ENCODE data around the gene ETHE1.

The ETHE1 gene

DNA sequence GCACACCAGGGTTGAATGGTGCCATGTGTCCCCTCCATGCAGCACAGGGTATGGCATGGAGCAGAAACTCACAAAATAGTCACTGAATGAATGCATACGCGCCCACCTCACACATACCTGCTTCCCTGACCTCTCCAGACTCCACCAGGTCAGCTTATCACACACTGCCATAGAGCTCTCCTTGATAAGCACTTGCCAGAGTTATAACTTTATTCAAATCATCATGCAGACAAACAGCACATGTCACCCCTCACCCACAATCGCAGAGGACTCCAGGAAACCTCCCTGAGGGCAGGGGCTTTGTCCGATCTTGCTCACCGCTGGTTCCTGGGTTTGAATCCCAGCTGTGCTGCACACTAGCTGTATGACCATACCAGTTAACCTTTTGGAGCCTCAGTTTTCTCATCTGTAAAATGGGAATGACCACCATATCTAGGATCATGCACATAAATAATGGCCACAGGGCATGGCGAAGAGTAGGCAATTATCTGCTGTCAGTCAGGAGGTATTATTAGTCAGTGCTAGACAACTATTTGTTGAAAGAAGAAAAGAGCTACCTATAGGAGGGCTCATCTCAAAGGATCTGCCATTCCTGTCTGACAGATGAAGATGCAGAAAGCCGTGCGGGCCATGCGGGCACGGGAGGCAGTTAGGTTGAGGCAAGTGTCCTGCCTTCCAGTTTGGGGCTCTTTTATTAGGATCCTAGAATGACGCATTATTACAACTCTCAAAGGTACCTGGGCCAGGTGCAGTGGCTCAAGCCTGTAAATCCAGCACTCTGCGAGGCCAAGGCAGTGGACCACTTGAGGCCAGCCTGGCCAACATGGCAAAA is 34.4 kb upstream of the ETHE1 start:
- DNase-seq (ENCODE audit: low read depth): no peak
- H3K4me3 ChIP-seq (replicated peaks; ENCODE audit: low read depth, low read length): no peak overlapping the region
- TF ChIP-seq, protein P1, sequence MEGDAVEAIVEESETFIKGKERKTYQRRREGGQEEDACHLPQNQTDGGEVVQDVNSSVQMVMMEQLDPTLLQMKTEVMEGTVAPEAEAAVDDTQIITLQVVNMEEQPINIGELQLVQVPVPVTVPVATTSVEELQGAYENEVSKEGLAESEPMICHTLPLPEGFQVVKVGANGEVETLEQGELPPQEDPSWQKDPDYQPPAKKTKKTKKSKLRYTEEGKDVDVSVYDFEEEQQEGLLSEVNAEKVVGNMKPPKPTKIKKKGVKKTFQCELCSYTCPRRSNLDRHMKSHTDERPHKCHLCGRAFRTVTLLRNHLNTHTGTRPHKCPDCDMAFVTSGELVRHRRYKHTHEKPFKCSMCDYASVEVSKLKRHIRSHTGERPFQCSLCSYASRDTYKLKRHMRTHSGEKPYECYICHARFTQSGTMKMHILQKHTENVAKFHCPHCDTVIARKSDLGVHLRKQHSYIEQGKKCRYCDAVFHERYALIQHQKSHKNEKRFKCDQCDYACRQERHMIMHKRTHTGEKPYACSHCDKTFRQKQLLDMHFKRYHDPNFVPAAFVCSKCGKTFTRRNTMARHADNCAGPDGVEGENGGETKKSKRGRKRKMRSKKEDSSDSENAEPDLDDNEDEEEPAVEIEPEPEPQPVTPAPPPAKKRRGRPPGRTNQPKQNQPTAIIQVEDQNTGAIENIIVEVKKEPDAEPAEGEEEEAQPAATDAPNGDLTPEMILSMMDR (IDR thresholded peaks at IDR 0.05; ENCODE audit: low read length, missing control alignments): no peak

DNA sequence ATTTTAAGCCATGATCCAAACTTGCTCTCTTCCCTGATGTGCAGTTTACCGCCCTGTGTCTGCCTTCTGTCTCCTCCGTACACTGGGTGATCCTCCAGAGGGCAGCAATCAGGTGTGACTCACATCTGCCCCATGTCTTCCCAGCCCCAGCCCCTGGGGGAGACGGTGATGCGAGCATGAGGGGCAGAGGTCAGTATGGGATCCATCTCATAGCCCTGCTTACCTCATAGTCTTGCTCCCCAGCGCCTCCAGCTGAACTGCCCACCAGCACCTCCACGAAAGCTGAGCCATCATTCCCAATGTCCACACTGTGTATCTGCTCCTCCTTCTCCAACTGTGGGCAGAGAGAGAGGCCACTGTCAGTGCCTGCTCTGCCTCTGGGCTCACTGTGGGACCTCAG is 33.7 kb upstream of the ETHE1 start:
- no peak for DNase-seq (ENCODE audit: low read depth)
- TF ChIP-seq, protein P1 (IDR thresholded peaks at IDR 0.05; ENCODE audit: low read length, missing control alignments): no peak
- H3K4me3 ChIP-seq (replicated peaks; ENCODE audit: low read depth, low read length): no peak overlapping the region

DNA sequence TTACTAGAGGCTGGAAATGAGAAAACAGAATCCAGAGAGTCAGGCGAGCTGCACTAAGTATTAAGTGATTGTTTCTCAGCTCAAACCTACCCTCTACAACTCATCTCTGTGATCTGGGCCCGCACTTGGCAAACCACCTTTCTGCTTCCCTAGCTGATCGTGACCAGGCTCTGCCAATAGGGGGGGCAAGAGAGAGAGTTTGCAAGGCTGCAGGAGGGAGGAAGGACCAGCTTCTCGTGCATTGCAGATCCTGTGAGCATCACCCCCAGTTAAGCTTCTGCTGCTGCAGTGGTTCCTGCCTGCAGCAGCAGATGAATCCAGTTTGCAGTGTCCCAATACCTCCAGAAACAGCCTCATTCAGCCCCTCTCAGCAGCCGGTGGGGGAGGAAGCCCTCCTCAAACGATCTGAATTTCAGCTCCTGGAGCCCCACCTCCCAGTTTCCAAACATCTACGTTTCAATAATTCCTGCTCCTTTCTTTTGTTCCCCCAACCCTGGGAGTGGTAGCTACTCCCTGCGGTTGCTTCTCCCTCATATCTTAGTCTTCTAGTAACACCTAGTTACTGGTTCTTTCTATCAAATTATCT is 28.3 kb upstream of the ETHE1 start:
- DNase-seq (ENCODE audit: low read depth): peak; percentile 79
- TF ChIP-seq, protein P1 (IDR thresholded peaks at IDR 0.05; ENCODE audit: low read length, missing control alignments): peak; percentile 91
- no peak overlapping the region for H3K4me3 ChIP-seq (replicated peaks; ENCODE audit: low read depth, low read length)

DNA sequence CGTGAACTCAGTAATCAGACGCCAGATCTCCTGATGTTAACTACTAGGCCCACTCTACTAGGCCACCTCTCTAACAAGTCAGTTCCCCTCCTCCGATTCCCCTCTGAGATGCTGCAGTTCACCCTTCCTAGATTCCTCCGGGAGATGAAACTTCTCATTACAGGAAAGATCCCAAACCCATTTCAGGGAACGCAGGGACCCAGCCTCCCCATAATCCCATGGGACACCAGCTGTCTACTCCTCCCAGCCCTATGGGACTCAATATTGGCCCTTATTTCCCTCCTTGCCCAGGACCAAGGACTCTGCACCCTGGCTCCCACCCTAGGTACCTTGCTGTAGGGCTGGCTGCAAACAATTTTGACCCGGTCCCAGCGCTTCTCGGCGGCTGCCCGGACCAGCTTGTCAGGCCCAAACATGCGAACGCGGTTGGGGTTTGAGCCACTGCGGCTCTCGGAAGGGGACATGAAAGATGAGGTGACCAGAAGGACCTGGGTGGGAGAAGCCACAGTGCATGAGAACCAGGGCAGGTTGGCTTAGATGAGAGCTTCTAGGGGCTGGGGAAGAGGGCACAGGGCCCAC is 27.4 kb upstream of the ETHE1 start:
- no peak overlapping the region for H3K4me3 ChIP-seq (replicated peaks; ENCODE audit: low read depth, low read length)
- DNase-seq (ENCODE audit: low read depth): no peak
- TF ChIP-seq, protein P1 (IDR thresholded peaks at IDR 0.05; ENCODE audit: low read length, missing control alignments): no peak

DNA sequence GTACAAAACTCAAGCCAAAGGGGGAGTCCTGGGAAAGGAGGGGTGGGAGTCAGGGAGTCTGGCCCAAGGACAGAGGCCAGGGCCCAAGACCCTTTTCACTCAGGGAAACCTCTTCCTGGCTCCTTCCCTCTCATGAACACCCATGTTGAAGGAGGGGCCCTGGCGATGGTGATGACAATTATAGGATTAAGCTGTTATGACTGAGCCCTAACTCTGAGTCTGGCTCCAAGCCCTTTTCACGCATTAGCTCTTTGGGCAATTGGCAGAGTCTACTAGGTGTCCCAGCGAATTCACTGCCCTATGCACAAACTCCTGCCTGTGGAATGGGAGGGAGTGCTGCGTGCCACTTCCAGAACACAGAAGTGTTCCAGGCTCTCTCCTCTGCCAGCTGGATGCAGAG is 26.7 kb upstream of the ETHE1 start:
- H3K4me3 ChIP-seq (replicated peaks; ENCODE audit: low read depth, low read length): no peak overlapping the region
- TF ChIP-seq, protein P1 (IDR thresholded peaks at IDR 0.05; ENCODE audit: low read length, missing control alignments): no peak
- no peak for DNase-seq (ENCODE audit: low read depth)

DNA sequence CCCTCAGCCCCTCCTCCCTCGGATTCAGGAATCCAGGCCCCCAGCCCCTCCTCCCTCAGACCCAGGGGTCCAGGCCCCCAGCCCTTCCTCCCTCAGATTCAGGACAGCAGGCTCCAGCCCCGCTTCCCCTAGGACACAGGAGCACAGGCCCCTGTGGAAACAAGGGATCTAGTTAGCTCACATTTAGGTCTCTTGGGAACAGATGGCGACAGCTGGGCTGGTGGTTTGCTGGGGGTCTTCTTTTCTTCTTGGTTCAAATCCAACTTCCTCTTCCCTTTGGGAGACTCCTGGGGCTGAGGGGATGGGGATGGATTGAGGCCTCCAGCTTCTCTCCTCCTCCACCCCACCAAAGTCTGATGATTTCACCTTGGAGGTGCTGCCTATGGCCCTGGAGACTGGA is 25.6 kb upstream of the ETHE1 start:
- H3K4me3 ChIP-seq (replicated peaks; ENCODE audit: low read depth, low read length): no peak overlapping the region
- DNase-seq (ENCODE audit: low read depth): no peak
- TF ChIP-seq, protein P1 (IDR thresholded peaks at IDR 0.05; ENCODE audit: low read length, missing control alignments): no peak

Data from fibroblast of pulmonary artery (primary cell).